Sigmoid colon (tissue), 7 donors: Measurements from ENCODE around the gene REXO1. TPM values are rescaled to one million over a fixed set of nuclear protein-coding genes. Genes with fewer than 3 reads are reported as not detected.

ENCODE experiments used
- DNase-seq: peaks from one replicate; pipeline ENCODE4 v3.0.0-alpha.2; 2019
- H3K27ac ChIP-seq, 4 donors: fragments of 200-600 bp; sonication (generic); one replicate each; pipeline ENCODE4 v1.5.1; 2016 to 2019; ENCODE audit warnings: mild to moderate bottlenecking in 1 of 4
- H3K27me3 ChIP-seq, 3 donors: fragments of 200-600 bp; sonication (generic); one replicate each; pipeline ENCODE4 v1.5.1; 2019; ENCODE audit warnings: mild to moderate bottlenecking in 1 of 3
- H3K36me3 ChIP-seq, 4 donors: fragments of 200-600 bp; sonication (generic); one replicate each; pipeline ENCODE4 v1.5.1; 2016 to 2019
- H3K4me1 ChIP-seq, 4 donors: fragments of 200-600 bp; sonication (generic); one replicate each; pipeline ENCODE4 v1.5.1; 2017 to 2019
- H3K4me3 ChIP-seq, 4 donors: fragments of 200-600 bp; sonication (generic); one replicate each; pipeline ENCODE4 v1.5.1; 2017 to 2019; ENCODE audit warnings: mild to moderate bottlenecking in 2 of 4, moderate library complexity in 1 of 4
- H3K9me3 ChIP-seq, 4 donors: fragments of 200-600 bp in 3 of 4; sonication (generic) in 3 of 4; one replicate each; pipeline versions ENCODE4 v1.5.1 to v1.6.1; 2013 to 2019
- CTCF ChIP-seq, 4 experiments: fragments of 450-650 bp in 3 of 4; fragments of 200-600 bp in 1 of 4; IDR thresholded peaks; one replicate each; pipeline ENCODE4 v1.5.1; 2016 to 2019; ENCODE audit warnings: antibody characterized with exemption in 4 of 4, mild to moderate bottlenecking in 3 of 4, moderate library complexity in 2 of 4
- EP300 ChIP-seq, 4 donors: sonication (generic); formaldehyde crosslinking; IDR thresholded peaks; one replicate each; pipeline ENCODE4 v1.6.1; 2017; ENCODE audit warnings: antibody characterized with exemption in 4 of 4
- POLR2A ChIP-seq, 2 donors: fragments of 450-650 bp; IDR thresholded peaks; one replicate each; pipeline ENCODE4 v1.6.1; 2016; ENCODE audit warnings: antibody characterized with exemption in 2 of 2, mild to moderate bottlenecking in 2 of 2, moderate library complexity in 2 of 2
- POLR2AphosphoS5 ChIP-seq, 4 donors: sonication (generic); formaldehyde crosslinking; IDR thresholded peaks; one replicate each; pipeline ENCODE4 v1.6.1; 2017; ENCODE audit warnings: antibody characterized with exemption in 4 of 4
- WGBS, 2 donors: extraction: QIAGEN DNeasy Blood & Tissue Kit; methylation state at CpG; one replicate each; pipeline ENCODE4 v1.1.7; 2013; 5-methylcytosine and 5-hydroxymethylcytosine counted together
- intact Hi-C: fragments of 100-400 bp; cut with DNase I; formaldehyde crosslinking; loops from one replicate; pipeline ENCODE4 v1.15.1; 2023
- polyA plus RNA-seq, 3 donors: library from polyadenylated mRNA; stranded (reverse); fragments of 200-250 nt; gene quantifications; one replicate each; pipeline ENCODE4 v1.2.3, GENCODE V29; 2013
- total RNA-seq, 4 donors: library from RNA; depleted of rRNA; stranded (reverse); fragments of >200 nt; gene quantifications; one replicate each; pipeline ENCODE4 v1.1.0, GENCODE V29; 2016
- donor health status: healthy with polysubstance abuse.
- donor health status: Bipolar disorder and iron deficiency.
- donor health status: healthy.

The REXO1 gene
- total and polyA plus RNA-seq, 7 donors, result 8.6 to 61.8 (median 11.1) TPM

- H3K9me3 ChIP-seq, result no peaks in the 10 kb centered on the region
- no peak overlapping the region for H3K4me3 ChIP-seq
- no peak overlapping the region for H3K27ac ChIP-seq
- no peak for TF ChIP-seq EP300 (IDR thresholded peaks at IDR 0.05)
- WGBS, 2 donors, result 92 to 94% methylated on average over 19 of the region's 19 CpGs
- intact Hi-C loops, result no loop called here
- no peak for DNase-seq
- H3K36me3 ChIP-seq, result peaks cover 42 to 90% (median 58%) of the 10 kb centered on the region in 4 donors
- no peaks in the 10 kb centered on the region for H3K27me3 ChIP-seq
- peaks cover 0 to 16% (median 15%) of the 10 kb centered on the region in 4 donors for H3K4me1 ChIP-seq
These were observed 26.1 kb downstream of the REXO1 start for GRCh38 chr19:1822210-1822609.

- DNase-seq, result no peak
- Histone ChIP-seq H3K27me3 (no peaks in the 10 kb centered on the region), H3K36me3 (peaks cover 53 to 93% (median 76%) of the 10 kb centered on the region in 4 donors), H3K9me3 (no peaks in the 10 kb centered on the region), H3K27ac (no peak overlapping the region), H3K4me3 (no peak overlapping the region), H3K4me1 (no peaks in the 10 kb centered on the region)
- TF ChIP-seq CTCF (IDR thresholded peaks at IDR 0.05), result no peak
- TF ChIP-seq POLR2A (IDR thresholded peaks at IDR 0.05), result no peak
- no peak for TF ChIP-seq EP300 (IDR thresholded peaks at IDR 0.05)
- no peak for TF ChIP-seq POLR2AphosphoS5 (IDR thresholded peaks at IDR 0.05)
- intact Hi-C loops, result no loop called here
- 91 to 92% methylated on average over 43 of the region's 43 CpGs for WGBS, 2 donors
These were observed 28.7 kb downstream of the REXO1 start for GRCh38 chr19:1819341-1820255.

GRCh38 chr19:1818549-1819195, 29.6 kb downstream of the REXO1 start:
- 93 to 94% methylated on average over 33 of the region's 33 CpGs for WGBS, 2 donors
- Histone ChIP-seq H3K4me1 (peaks cover 0 to 1% (median 0%) of the 10 kb centered on the region in 4 donors), H3K27me3 (no peaks in the 10 kb centered on the region), H3K36me3 (peaks cover 52 to 84% (median 69%) of the 10 kb centered on the region in 4 donors), H3K4me3 (no peak overlapping the region), H3K9me3 (no peaks in the 10 kb centered on the region), H3K27ac (no peak overlapping the region)
- TF ChIP-seq POLR2AphosphoS5 (IDR thresholded peaks at IDR 0.05) (no peak), POLR2A (IDR thresholded peaks at IDR 0.05) (no peak), EP300 (IDR thresholded peaks at IDR 0.05) (no peak), CTCF (IDR thresholded peaks at IDR 0.05) (no peak)
- intact Hi-C loops, result no loop called here
- DNase-seq, result no peak

- intact Hi-C loops, result no loop called here
- WGBS, 2 donors, result 91 to 92% methylated on average over 25 of the region's 25 CpGs
- DNase-seq, result no peak
- Histone ChIP-seq H3K36me3 (peaks cover 44 to 75% (median 62%) of the 10 kb centered on the region in 4 donors), H3K27ac (no peak overlapping the region), H3K4me3 (no peak overlapping the region), H3K4me1 (peaks cover 0 to 11% (median 9%) of the 10 kb centered on the region in 4 donors), H3K27me3 (no peaks in the 10 kb centered on the region), H3K9me3 (no peaks in the 10 kb centered on the region)
- TF ChIP-seq CTCF (IDR thresholded peaks at IDR 0.05), result no peak
- TF ChIP-seq POLR2AphosphoS5 (IDR thresholded peaks at IDR 0.05), result no peak
- TF ChIP-seq EP300 (IDR thresholded peaks at IDR 0.05), result no peak
- no peak for TF ChIP-seq POLR2A (IDR thresholded peaks at IDR 0.05)
These were observed 30.6 kb downstream of the REXO1 start for GRCh38 chr19:1817553-1818179.
